HuH-7 (cell line): Measurements from ENCODE around the gene AGR2.
A peak's percentile ranks its signal among the peaks of the same experiment; 100 is the strongest.
"Not testable (repeated sequence)": the region's sequence is repeated elsewhere in the genome, so short reads cannot be mapped to it uniquely, and the experiment has no call there.

Experiments
- DNase-seq: peaks from one replicate; pipeline ENCODE4 v3.0.0; 2011; ENCODE audit warnings: low spot score

The AGR2 gene

GRCh38 chr7:16804674-16805439 lies at the start of gene AGR2:
Gene AGR2, minus strand, starts transcription at chr7:16804999. Its CDS starts 3,203 bp downstream, at chr7:16801796.
- peak; percentile 48 for DNase-seq

- DNase-seq, result not testable (repeated sequence)
These were observed 48.4 kb upstream of the AGR2 start for GRCh38 chr7:16853189-16853588.

- no peak for DNase-seq
These were observed 47.0 kb upstream of the AGR2 start for GRCh38 chr7:16851829-16852228.

- no peak for DNase-seq
These were observed 46.0 kb upstream of the AGR2 start for GRCh38 chr7:16850614-16851466.

- no peak for DNase-seq
These were observed 44.7 kb upstream of the AGR2 start for GRCh38 chr7:16849296-16850148.

GRCh38 chr7:16847381-16847860 lies 42.6 kb upstream of the AGR2 start:
- peak; percentile 76 for DNase-seq

GRCh38 chr7:16846601-16847165 lies 41.9 kb upstream of the AGR2 start:
- DNase-seq, result peak; percentile 12

GRCh38 chr7:16845746-16846145 lies 40.9 kb upstream of the AGR2 start:
- no peak for DNase-seq

GRCh38 chr7:16841681-16842080 lies 36.9 kb upstream of the AGR2 start:
- DNase-seq, result no peak

GRCh38 chr7:16840094-16840493 lies 35.3 kb upstream of the AGR2 start:
- no peak for DNase-seq

GRCh38 chr7:16839646-16840045 lies 34.8 kb upstream of the AGR2 start:
- DNase-seq, result no peak

- no peak for DNase-seq
These were observed 34.1 kb upstream of the AGR2 start for GRCh38 chr7:16838891-16839290.

GRCh38 chr7:16838386-16838785 lies 33.6 kb upstream of the AGR2 start:
- no peak for DNase-seq

- no peak for DNase-seq
These were observed 31.7 kb upstream of the AGR2 start for GRCh38 chr7:16836481-16836880.

- no peak for DNase-seq
These were observed 28.6 kb upstream of the AGR2 start for GRCh38 chr7:16833373-16833772.

- DNase-seq, result no peak
These were observed 21.3 kb upstream of the AGR2 start for GRCh38 chr7:16826060-16826459.

GRCh38 chr7:16822029-16822428 lies 17.2 kb upstream of the AGR2 start:
- DNase-seq, result no peak

GRCh38 chr7:16818732-16819131 lies 13.9 kb upstream of the AGR2 start:
- no peak for DNase-seq

GRCh38 chr7:16817536-16817935 lies 12.7 kb upstream of the AGR2 start:
- no peak for DNase-seq

- DNase-seq, result no peak
These were observed 12.0 kb upstream of the AGR2 start for GRCh38 chr7:16816824-16817223.

GRCh38 chr7:16815001-16815400 lies 10.2 kb upstream of the AGR2 start:
- DNase-seq, result no peak

- DNase-seq, result no peak
These were observed 8.4 kb upstream of the AGR2 start for GRCh38 chr7:16813232-16813616.
